Thoracic aorta (tissue), 2 donors: ENCODE results near the gene ZBTB7C. TPM values are rescaled to one million over a fixed set of nuclear protein-coding genes. Genes with fewer than 3 reads are reported as not detected.
A peak's percentile ranks its signal among the peaks of the same experiment; 100 is the strongest.

Experiments used
- ATAC-seq: fragments of 150-250 bp; one replicate; pipeline ENCODE4 v1.8.0; 2017; ENCODE audit warnings: low read depth; ENCODE audit not compliant: insufficient number of reproducible peaks, low FRiP score
- DNase-seq: peaks from one replicate; pipeline ENCODE4 v3.0.0-alpha.2; 2020; ENCODE audit warnings: low spot score
- H3K27ac ChIP-seq, 2 donors: fragments of 200-600 bp; sonication (generic); 1 replicate in 1 of 2; 2 replicates in 1 of 2; pipeline ENCODE4 v1.5.1; 2016; ENCODE audit warnings: mild to moderate bottlenecking in 2 of 2, moderate library complexity in 2 of 2
- H3K27me3 ChIP-seq: fragments of 200-600 bp; sonication (generic); replicated peaks from 2 replicates; pipeline ENCODE4 v1.6.0; 2016; ENCODE audit warnings: mild to moderate bottlenecking; ENCODE audit not compliant: insufficient read depth
- H3K36me3 ChIP-seq: fragments of 200-600 bp; sonication (generic); one replicate; pipeline ENCODE4 v1.5.1; 2016
- H3K4me1 ChIP-seq, 2 donors: fragments of 200-600 bp; sonication (generic); 1 replicate in 1 of 2; 2 replicates in 1 of 2; pipeline versions ENCODE4 v1.5.1 to v1.6.0; 2016; ENCODE audit warnings: low read depth in 2 of 2, mild to moderate bottlenecking in 1 of 2; ENCODE audit not compliant: control insufficient read depth in 1 of 2
- H3K4me3 ChIP-seq: fragments of 200-600 bp; sonication (generic); 2 replicates; pipeline ENCODE4 v1.5.1; 2016; ENCODE audit warnings: mild to moderate bottlenecking
- H3K9me3 ChIP-seq: fragments of 200-600 bp; sonication (generic); 2 replicates; pipeline ENCODE4 v1.5.1; 2016
- CTCF ChIP-seq: fragments of 200-600 bp; sonication (generic); IDR thresholded peaks from one replicate; pipeline ENCODE4 v1.5.1; 2019; ENCODE audit warnings: antibody characterized with exemption
- total RNA-seq, 2 donors: library from RNA; depleted of rRNA; stranded (reverse); fragments of >200 nt; gene quantifications; one replicate each; pipeline versions ENCODE4 v1.1.0 to v1.2.3, GENCODE V29; 2016

Gene ZBTB7C
- total RNA-seq, 2 donors from 2014 or later, result 9.6 to 10.9 TPM

- Histone ChIP-seq H3K9me3 (no peaks in the 10 kb centered on the region), H3K36me3 (no peaks in the 10 kb centered on the region), H3K27me3 (no peaks in the 10 kb centered on the region), H3K4me3 (peak overlapping the region; percentile 83), H3K4me1 (peaks cover 4 to 6% of the 10 kb centered on the region in 2 donors), H3K27ac (peak overlapping the region; percentile 78 to 80)
- TF ChIP-seq CTCF, result no peak
- DNase-seq (no peak), ATAC-seq (no peak)
Measured at GRCh38 chr18:48160622-48161021, 248.6 kb downstream of the ZBTB7C start.

- ATAC-seq (no peak), DNase-seq (no peak)
- no peaks in the 10 kb centered on the region for H3K27me3 ChIP-seq
- no peak for TF ChIP-seq CTCF
- no peak overlapping the region for H3K27ac ChIP-seq
- peaks cover 4 to 6% of the 10 kb centered on the region in 2 donors for H3K4me1 ChIP-seq
- no peaks in the 10 kb centered on the region for H3K9me3 ChIP-seq
- no peak overlapping the region for H3K4me3 ChIP-seq
- H3K36me3 ChIP-seq, result no peaks in the 10 kb centered on the region
Measured at GRCh38 chr18:48159816-48160215, 249.4 kb downstream of the ZBTB7C start.

- DNase-seq, result no peak
- Histone ChIP-seq H3K27me3 (no peaks in the 10 kb centered on the region), H3K4me1 (peaks cover 10% of the 10 kb centered on the region in 2 donors), H3K9me3 (no peaks in the 10 kb centered on the region), H3K27ac (no peak overlapping the region), H3K4me3 (no peak overlapping the region), H3K36me3 (no peaks in the 10 kb centered on the region)
- TF ChIP-seq CTCF, result no peak
- no peak for ATAC-seq
Measured at GRCh38 chr18:48158721-48159120, 250.5 kb downstream of the ZBTB7C start.

GRCh38 chr18:48157956-48158355 lies 251.2 kb downstream of the ZBTB7C start:
- no peaks in the 10 kb centered on the region for H3K9me3 ChIP-seq
- no peak for ATAC-seq
- H3K4me3 ChIP-seq, result no peak overlapping the region
- no peaks in the 10 kb centered on the region for H3K36me3 ChIP-seq
- no peak for DNase-seq
- no peaks in the 10 kb centered on the region for H3K27me3 ChIP-seq
- no peak overlapping the region for H3K27ac ChIP-seq
- peaks cover 14 to 18% of the 10 kb centered on the region in 2 donors for H3K4me1 ChIP-seq
- TF ChIP-seq CTCF, result no peak

- no peaks in the 10 kb centered on the region for H3K9me3 ChIP-seq
- no peak overlapping the region for H3K27ac ChIP-seq
Measured at GRCh38 chr18:48155856-48156255, 253.3 kb downstream of the ZBTB7C start.

More at GRCh38 chr18:48155856-48156255, 253.3 kb downstream of the ZBTB7C start:
- DNase-seq, result no peak
- peaks cover 12 to 23% of the 10 kb centered on the region in 2 donors for H3K4me1 ChIP-seq
- ATAC-seq, result no peak
- no peaks in the 10 kb centered on the region for H3K36me3 ChIP-seq
- no peak overlapping the region for H3K4me3 ChIP-seq
- no peak for TF ChIP-seq CTCF
- no peaks in the 10 kb centered on the region for H3K27me3 ChIP-seq
